Astrocyte of the spinal cord (primary cell): Measurements from ENCODE around the gene PTK7.

Experiments used
- DNase-seq: peaks from one replicate; pipeline ENCODE4 v3.0.0; 2011; ENCODE audit warnings: low read depth, low spot score
- H3K4me3 ChIP-seq: 2 replicates; pipeline ENCODE4 v1.5.1; 2011; ENCODE audit warnings: low read depth, mild to moderate bottlenecking, low read length, moderate library complexity
- CTCF ChIP-seq: IDR thresholded peaks from 2 replicates; pipeline ENCODE4 v1.5.1; 2012; ENCODE audit warnings: low read depth, mild to moderate bottlenecking, low read length, inconsistent platforms
- in situ Hi-C: cut with HindIII; loops from 2 replicates; pipeline ENCODE4 v1.10.0; 2017; ENCODE audit warnings: low sequenced_read_pairs

The PTK7 gene

GRCh38 chr6:43043310-43043709 is 32.8 kb upstream of the PTK7 start:
- TF ChIP-seq CTCF, result no peak
- in situ Hi-C loops, result no loop called here
- no peak for DNase-seq
- H3K4me3 ChIP-seq, result no peak overlapping the region

DNA sequence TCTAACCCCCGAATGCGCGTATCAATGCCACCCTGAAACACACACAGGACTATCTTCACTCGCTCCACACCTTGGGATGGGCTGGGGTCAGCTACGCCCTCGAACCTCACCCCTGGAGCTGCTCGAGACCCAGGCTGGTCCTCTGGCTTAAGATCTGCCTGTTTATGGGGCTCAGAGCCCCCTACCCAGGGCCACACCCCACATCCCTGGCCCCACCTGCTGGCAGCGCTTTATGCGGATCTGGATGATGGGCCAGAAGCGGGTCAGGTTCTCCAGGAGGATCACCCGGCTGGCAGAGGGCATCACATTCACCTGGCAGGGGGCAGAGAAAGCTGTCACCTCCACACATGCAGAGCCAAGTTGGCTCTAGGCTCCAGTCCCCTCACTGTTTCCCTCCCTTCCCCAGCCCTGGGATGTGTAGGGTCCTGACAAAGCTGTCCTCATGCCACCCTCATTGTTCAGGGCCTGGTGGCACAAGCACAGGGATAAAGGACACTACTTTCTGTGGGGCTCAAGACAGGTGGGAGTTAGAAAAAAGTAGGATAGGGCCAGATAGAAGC is 30.7 kb upstream of the PTK7 start:
- DNase-seq, result no peak
- in situ Hi-C loops, result no loop called here
- no peak for TF ChIP-seq CTCF

GRCh38 chr6:43047998-43048397 is 28.1 kb upstream of the PTK7 start:
- H3K4me3 ChIP-seq, result no peak overlapping the region
- no peak for TF ChIP-seq CTCF
- no peak for DNase-seq
- in situ Hi-C loops, result no loop called here

More for the DNA sequence above, 30.7 kb upstream of the PTK7 start:
- H3K4me3 ChIP-seq, result no peak overlapping the region

GRCh38 chr6:43050981-43051380 is 25.1 kb upstream of the PTK7 start:
- no peak for TF ChIP-seq CTCF
- no peak for DNase-seq
- H3K4me3 ChIP-seq, result no peak overlapping the region
- in situ Hi-C loops, result no loop called here

GRCh38 chr6:43052225-43052841 is 23.8 kb upstream of the PTK7 start:
- H3K4me3 ChIP-seq, result peak overlapping the region; percentile 75
- no peak for DNase-seq

GRCh38 chr6:43052842-43053544 is 23.1 kb upstream of the PTK7 start:
- TF ChIP-seq CTCF, result no peak
- in situ Hi-C loops, result no loop called here
- H3K4me3 ChIP-seq, result peak overlapping the region; percentile 75
- peak; percentile 26 for DNase-seq

More at GRCh38 chr6:43052225-43052841, 23.8 kb upstream of the PTK7 start:
- in situ Hi-C loops, result no loop called here
- no peak for TF ChIP-seq CTCF
